Gastroesophageal sphincter (tissue), 4 donors: Measurements from ENCODE around the gene PRMT1. TPM values are rescaled to one million over a fixed set of nuclear protein-coding genes. Genes with fewer than 3 reads are reported as not detected.

ENCODE experiments used
- ATAC-seq: fragments of 150-250 bp; one replicate; pipeline ENCODE4 v1.9.1; 2016; ENCODE audit warnings: mild to moderate bottlenecking, moderate library complexity
- H3K27ac ChIP-seq, 4 donors: fragments of 200-600 bp; sonication (generic) in 3 of 4; 1 replicate in 3 of 4; 2 replicates in 1 of 4; pipeline ENCODE4 v1.5.1; 2016 to 2019
- H3K27me3 ChIP-seq: fragments of 200-600 bp; sonication (generic); one replicate; pipeline ENCODE4 v1.5.1; 2019
- H3K36me3 ChIP-seq, 2 donors: fragments of 200-600 bp; sonication (generic); one replicate each; pipeline ENCODE4 v1.5.1; 2019; ENCODE audit warnings: control low read depth in 1 of 2
- H3K4me1 ChIP-seq, 3 donors: fragments of 200-600 bp; sonication (generic); 1 replicate in 2 of 3; 2 replicates in 1 of 3; pipeline ENCODE4 v1.5.1; 2016 to 2019; ENCODE audit warnings: control low read depth in 2 of 3
- H3K4me3 ChIP-seq, 2 donors: fragments of 200-600 bp; sonication (generic); one replicate each; pipeline ENCODE4 v1.5.1; 2019; ENCODE audit warnings: mild to moderate bottlenecking in 1 of 2, moderate library complexity in 1 of 2
- H3K9me3 ChIP-seq, 3 donors: fragments of 200-600 bp; sonication (generic); one replicate each; pipeline ENCODE4 v1.5.1; 2017 to 2019; ENCODE audit warnings: control low read depth in 2 of 3
- CTCF ChIP-seq, 4 experiments: fragments of 200-600 bp in 2 of 4; fragments of 450-650 bp in 2 of 4; sonication (generic) in 1 of 4; IDR thresholded peaks; one replicate each; pipeline ENCODE4 v1.5.1; 2017 to 2019; ENCODE audit warnings: antibody characterized with exemption in 4 of 4, mild to moderate bottlenecking in 2 of 4, moderate library complexity in 2 of 4
- EP300 ChIP-seq: sonication (generic); formaldehyde crosslinking; IDR thresholded peaks from one replicate; pipeline ENCODE4 v1.6.1; 2017; ENCODE audit warnings: antibody characterized with exemption, mild to moderate bottlenecking
- POLR2A ChIP-seq, 2 donors: fragments of 450-650 bp; IDR thresholded peaks; one replicate each; pipeline ENCODE4 v1.6.1; 2017; ENCODE audit warnings: antibody characterized with exemption in 2 of 2, mild to moderate bottlenecking in 2 of 2, moderate library complexity in 1 of 2
- POLR2AphosphoS5 ChIP-seq: sonication (generic); formaldehyde crosslinking; IDR thresholded peaks from one replicate; pipeline ENCODE4 v1.6.1; 2017; ENCODE audit warnings: antibody characterized with exemption
- WGBS, 2 donors: methylation state at CpG; one replicate each; pipeline ENCODE4 v1.1.5; 2018; ENCODE audit warnings: low coverage in 1 of 2; 5-methylcytosine and 5-hydroxymethylcytosine counted together
- total RNA-seq, 4 donors: library from RNA; depleted of rRNA; stranded (reverse); fragments of >200 nt; gene quantifications; one replicate each; pipeline ENCODE4 v1.1.0, GENCODE V29; 2016

The PRMT1 gene
- total RNA-seq, 4 donors from 2014 or later, result 137 to 152 (median 146) TPM

DNA sequence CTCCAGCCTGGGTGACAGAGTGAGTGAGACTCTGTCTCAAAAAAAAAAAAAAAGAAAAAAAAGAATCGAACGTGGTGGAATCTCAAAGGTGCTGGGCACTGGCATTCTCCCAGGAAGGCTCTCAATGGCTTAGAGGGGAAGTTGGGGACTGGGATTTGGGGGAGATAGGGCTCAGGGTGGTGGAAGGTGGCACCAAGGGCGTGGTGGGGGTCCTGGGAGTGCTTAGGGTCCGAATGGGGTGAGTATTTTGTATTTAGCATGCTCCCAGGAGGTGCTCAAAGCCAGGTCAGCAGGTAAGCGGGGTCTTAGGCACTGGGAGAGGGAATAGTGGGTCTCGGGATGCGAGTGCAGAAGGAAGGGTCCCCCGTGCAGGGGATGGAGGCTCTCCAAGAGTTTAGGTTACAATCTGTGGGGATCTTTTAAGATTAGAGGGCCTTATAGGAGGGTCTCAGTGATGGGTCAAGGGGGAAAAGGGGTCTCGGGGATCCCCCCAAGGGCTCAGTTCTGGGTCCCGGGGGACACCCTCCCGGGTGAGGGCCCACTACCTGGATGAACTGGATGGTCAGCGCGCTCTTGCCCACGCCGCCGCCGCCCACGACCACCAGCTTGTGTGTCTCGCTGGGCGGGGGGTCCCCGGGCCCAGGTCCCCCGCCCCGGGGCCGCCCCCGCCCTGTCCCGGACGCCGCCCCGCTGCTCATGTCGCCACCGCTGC is 37.5 kb upstream of the PRMT1 start:
- H3K4me1 ChIP-seq, result peaks cover 0 to 77% (median 25%) of the 10 kb centered on the region in 3 donors

GRCh38 chr19:49640113-49640898 is 36.8 kb upstream of the PRMT1 start, which contains the start of gene RRAS:
Gene RRAS (minus strand): TSS chr19:49640143. CDS start chr19:49640098, 45 bp downstream.
- peak; percentile 78 for ATAC-seq
- Histone ChIP-seq H3K36me3 (peaks cover 0 to 22% of the 10 kb centered on the region in 2 donors), H3K27me3 (no peaks in the 10 kb centered on the region), H3K4me1 (peaks cover 0 to 82% (median 31%) of the 10 kb centered on the region in 3 donors), H3K4me3 (peak within 1 kb of the TSS; percentile 76 to 91), H3K9me3 (no peaks in the 10 kb centered on the region), H3K27ac (peak within 1 kb of the TSS; percentile 99 to 100 (median 100))
- 0% methylated on average over 10 to 14 of the region's 51 CpGs for WGBS, 2 donors
- peak; percentile 90 to 91 for TF ChIP-seq POLR2A (IDR thresholded peaks at IDR 0.05)
- TF ChIP-seq POLR2AphosphoS5, result peak; percentile 98
- no peak for TF ChIP-seq CTCF (IDR thresholded peaks at IDR 0.05)
- no peak for TF ChIP-seq EP300

More for the DNA sequence above, 37.5 kb upstream of the PRMT1 start:
- TF ChIP-seq CTCF (IDR thresholded peaks at IDR 0.05), result no peak
- TF ChIP-seq POLR2A (IDR thresholded peaks at IDR 0.05), result peak; percentile 74 to 85
- Histone ChIP-seq H3K27me3 (no peaks in the 10 kb centered on the region), H3K27ac (peak overlapping the region; percentile 95 to 100 (median 100)), H3K9me3 (no peaks in the 10 kb centered on the region), H3K36me3 (peaks cover 0 to 23% of the 10 kb centered on the region in 2 donors), H3K4me3 (peak overlapping the region; percentile 76 to 91)
- ATAC-seq, result no peak
- 2 to 3% methylated on average over 6 to 11 of the region's 31 CpGs for WGBS, 2 donors

- Histone ChIP-seq H3K4me1 (peaks cover 0 to 81% (median 34%) of the 10 kb centered on the region in 3 donors), H3K4me3 (peak within 1 kb of the TSS; percentile 70 to 76), H3K36me3 (peaks cover 0 to 22% of the 10 kb centered on the region in 2 donors), H3K27me3 (no peaks in the 10 kb centered on the region), H3K27ac (peak within 1 kb of the TSS; percentile 99 to 100 (median 100)), H3K9me3 (no peaks in the 10 kb centered on the region)
- TF ChIP-seq CTCF (IDR thresholded peaks at IDR 0.05), result no peak
- TF ChIP-seq POLR2AphosphoS5, result peak; percentile 98
- peak; percentile 84 to 94 for TF ChIP-seq POLR2A (IDR thresholded peaks at IDR 0.05)
- TF ChIP-seq EP300, result no peak
- ATAC-seq, result peak; percentile 69
- 1 to 13% methylated on average over 3 to 29 of the region's 87 CpGs for WGBS, 2 donors
These were observed 35.2 kb upstream of the PRMT1 start, which contains the start of gene SCAF1 for GRCh38 chr19:49641688-49642491. Gene SCAF1 (plus strand): TSS chr19:49642209. CDS start chr19:49645027, 2,818 bp downstream.

- Histone ChIP-seq H3K36me3 (peaks cover 0 to 29% of the 10 kb centered on the region in 2 donors), H3K4me3 (peak overlapping the region; percentile 70 to 76), H3K4me1 (peaks cover 0 to 74% (median 31%) of the 10 kb centered on the region in 3 donors), H3K9me3 (no peaks in the 10 kb centered on the region), H3K27ac (peak overlapping the region; percentile 78 to 100 (median 100)), H3K27me3 (no peaks in the 10 kb centered on the region)
- WGBS, 2 donors, result 10 to 28% methylated on average over 2 to 3 of the region's 5 CpGs
- no peak for ATAC-seq
- TF ChIP-seq POLR2AphosphoS5 (no peak), EP300 (no peak), CTCF (IDR thresholded peaks at IDR 0.05) (no peak), POLR2A (IDR thresholded peaks at IDR 0.05) (no peak)
These were observed 34.5 kb upstream of the PRMT1 start for GRCh38 chr19:49642492-49643035.
